Measurements from ENCODE around the gene CCDC178. TPM values are rescaled to one million over a fixed set of nuclear protein-coding genes. Genes with fewer than 3 reads are reported as not detected.

Gene CCDC178, protein sequence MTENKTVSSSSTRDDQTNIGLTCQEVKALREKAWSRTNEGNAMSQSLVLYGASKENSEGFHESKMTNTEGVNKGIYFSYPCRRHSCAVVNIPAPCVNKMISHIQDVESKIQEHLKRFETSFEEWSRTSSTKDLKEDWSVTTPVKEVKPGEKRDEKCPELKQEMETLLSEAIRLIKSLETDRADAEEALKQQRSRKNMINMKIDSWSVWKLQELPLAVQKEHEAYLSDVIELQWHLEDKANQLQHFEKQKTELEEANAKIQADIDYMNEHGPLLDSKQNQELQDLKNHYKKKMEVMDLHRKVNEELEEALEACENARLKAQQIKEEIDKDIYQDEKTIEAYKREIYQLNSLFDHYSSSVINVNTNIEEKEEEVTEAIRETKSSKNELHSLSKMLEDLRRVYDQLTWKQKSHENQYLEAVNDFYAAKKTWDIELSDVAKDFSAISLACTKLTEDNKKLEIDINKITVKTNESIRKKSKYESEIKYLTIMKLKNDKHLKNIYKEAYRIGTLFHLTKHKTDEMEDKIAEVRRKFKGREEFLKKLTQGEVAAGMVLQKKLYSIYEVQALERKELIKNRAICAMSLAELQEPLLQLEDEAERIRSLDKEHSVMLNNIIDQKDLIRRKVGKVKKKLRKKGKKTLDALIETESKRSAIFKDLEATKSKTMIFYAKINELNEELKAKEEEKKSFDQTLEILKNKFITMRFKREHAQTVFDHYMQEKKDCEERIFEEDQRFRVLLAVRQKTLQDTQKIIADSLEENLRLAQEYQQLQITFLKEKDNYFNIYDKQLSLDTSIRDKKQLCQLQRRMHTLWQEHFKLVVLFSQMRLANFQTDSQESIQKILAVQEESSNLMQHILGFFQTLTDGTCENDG
- polyA plus RNA-seq (ENCODE audit: low read depth in 6 of 6) = not detected

DNA sequence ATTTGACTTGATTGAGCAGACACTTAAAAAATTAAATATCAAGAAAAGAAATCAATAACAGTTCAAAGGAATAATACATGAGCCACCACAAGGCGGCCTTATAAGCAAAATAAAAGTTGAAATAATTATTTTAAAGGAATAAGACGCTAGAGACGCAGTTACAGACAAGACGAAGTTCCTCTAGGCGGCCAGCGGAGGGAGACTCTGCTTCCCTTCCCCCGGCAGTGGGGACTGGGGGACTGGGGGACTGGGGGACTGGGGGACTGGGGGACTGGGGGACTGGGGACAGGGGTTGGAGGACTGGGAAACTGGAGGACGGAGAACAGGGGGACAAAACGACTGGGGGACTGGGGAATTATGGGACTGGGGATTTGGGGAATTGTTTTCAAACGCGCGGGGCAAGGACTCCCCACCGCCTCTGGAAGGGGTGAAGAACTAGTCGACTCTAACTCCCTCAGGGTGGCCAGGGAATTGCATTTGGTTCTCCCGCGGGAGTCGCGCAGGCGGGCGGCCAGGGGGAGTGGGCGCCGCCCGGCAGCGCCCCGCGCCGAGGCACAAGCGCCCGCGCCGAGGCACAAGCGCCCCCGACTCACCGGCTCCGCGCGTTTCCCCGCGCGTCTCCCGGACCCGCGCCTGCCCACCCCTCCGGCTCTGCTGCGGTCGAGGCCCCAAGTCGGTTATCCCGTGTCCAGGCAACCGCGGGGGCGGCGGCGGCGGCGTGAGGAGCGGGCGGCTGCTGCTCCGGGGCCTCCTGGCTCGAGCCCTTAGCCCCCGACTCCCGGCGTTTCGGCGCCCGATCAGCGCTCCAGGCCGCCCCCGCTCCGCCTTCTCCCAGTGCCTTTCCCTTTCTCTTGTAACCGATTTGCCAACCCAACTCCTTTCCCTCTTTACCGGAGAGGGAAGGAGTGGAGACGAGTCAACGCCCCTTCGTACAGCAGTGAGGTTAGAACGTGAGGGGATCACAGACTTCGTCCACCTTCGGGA is at the start of gene CCDC178:
CCDC178 (minus strand) TSS at position 662 of the 984 bp plus-strand sequence. CDS start 28,633 bp downstream, outside the sequence.
- H3K4me1 Mint-ChIP-seq = peaks cover 0 to 2% (median 0%) of the 10 kb centered on the region in 3 donors

DNA sequence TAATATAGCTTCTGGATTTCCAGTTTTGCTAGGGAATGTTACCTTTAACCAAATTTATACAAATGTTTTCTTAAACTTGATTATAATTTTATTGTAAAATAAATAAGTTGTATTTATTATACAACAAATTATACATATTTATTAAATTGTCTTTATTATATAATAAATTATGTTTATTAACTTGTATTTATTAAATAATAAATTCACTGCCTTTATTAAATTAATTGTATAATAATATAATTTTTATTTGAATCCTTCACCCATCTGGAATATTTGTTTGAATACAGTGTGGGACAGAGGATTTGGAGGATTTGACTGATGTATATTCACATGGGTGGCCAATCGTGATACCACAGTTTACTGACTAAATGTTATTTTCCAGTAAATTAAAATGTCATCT is 43.4 kb upstream of the CCDC178 start:
- ATAC-seq (ENCODE audit: low read depth in 2 of 2) = no peak
- H3K9me3 Mint-ChIP-seq = peaks cover 0 to 3% (median 0%) of the 10 kb centered on the region in 7 donors
- no peak for DNase-seq
- no peaks in the 10 kb centered on the region for H3K27me3 Mint-ChIP-seq
- H3K27ac Mint-ChIP-seq = no peak overlapping the region
- no peaks in the 10 kb centered on the region for H3K4me1 Mint-ChIP-seq
- no peak overlapping the region for H3K4me3 Mint-ChIP-seq
- no peaks in the 10 kb centered on the region for H3K36me3 Mint-ChIP-seq

More for the DNA sequence above, at the start of gene CCDC178:
- no peak within 1 kb of the TSS for H3K4me3 Mint-ChIP-seq
- H3K27ac Mint-ChIP-seq = no peak within 1 kb of the TSS
- peaks cover 41 to 44% (median 42%) of the 10 kb centered on the region in 3 donors for H3K27me3 Mint-ChIP-seq
- DNase-seq (no peak), ATAC-seq (ENCODE audit: low read depth in 2 of 2) (no peak)
- no peaks in the 10 kb centered on the region for H3K36me3 Mint-ChIP-seq
- H3K9me3 Mint-ChIP-seq = peaks cover 0 to 9% (median 4%) of the 10 kb centered on the region in 7 donors

DNA sequence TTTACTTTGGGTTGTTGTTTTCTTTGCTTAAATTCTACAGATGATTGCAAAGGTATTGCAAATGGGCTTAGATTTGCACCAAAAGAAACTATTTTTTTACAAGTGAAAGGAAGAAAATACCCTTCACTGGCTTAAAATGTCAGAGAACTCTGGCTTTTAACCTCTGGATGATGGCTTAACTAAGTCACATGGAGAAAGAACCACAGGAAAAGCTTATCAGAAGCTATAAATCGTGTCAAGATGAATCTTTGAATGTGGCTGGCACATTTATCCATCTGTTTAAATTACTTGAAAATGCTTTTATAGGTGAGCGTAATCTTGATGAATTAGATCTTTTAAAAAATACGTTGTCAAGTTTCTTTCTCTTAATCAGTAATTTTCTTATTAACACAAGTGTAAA is 32.0 kb upstream of the CCDC178 start:
- Mint-ChIP-seq H3K4me3 (no peak overlapping the region), H3K36me3 (no peaks in the 10 kb centered on the region), H3K9me3 (peaks cover 0 to 2% (median 0%) of the 10 kb centered on the region in 7 donors), H3K27me3 (peaks cover 0 to 5% (median 0%) of the 10 kb centered on the region in 3 donors), H3K27ac (no peak overlapping the region), H3K4me1 (no peaks in the 10 kb centered on the region)
- ATAC-seq (ENCODE audit: low read depth in 2 of 2) (no peak), DNase-seq (no peak)

DNA sequence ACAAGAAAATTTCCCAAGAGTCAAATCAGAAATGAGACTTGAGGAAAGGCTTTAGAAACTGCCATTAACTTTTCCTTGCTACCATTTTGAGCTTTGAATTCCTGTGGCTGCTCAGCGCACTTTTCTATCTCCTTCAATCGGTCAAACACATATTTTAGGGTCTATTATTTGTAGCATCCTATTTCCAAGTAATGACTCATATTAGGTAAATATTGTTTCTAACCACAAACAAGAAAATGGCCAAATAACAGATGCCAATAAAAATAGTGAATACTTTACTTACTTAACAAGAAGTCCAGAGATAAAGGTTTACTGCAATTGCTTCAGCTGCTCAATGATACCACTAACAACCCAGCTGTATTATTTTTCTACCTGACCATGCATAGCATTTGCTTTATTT is 29.7 kb upstream of the CCDC178 start:
- no peaks in the 10 kb centered on the region for H3K4me1 Mint-ChIP-seq
- H3K36me3 Mint-ChIP-seq = no peaks in the 10 kb centered on the region
- H3K27ac Mint-ChIP-seq = no peak overlapping the region
- no peak overlapping the region for H3K4me3 Mint-ChIP-seq
- no peak for DNase-seq
- H3K27me3 Mint-ChIP-seq = no peaks in the 10 kb centered on the region
- H3K9me3 Mint-ChIP-seq = peaks cover 0 to 4% (median 0%) of the 10 kb centered on the region in 7 donors
- ATAC-seq (ENCODE audit: low read depth in 2 of 2) = no peak

DNA sequence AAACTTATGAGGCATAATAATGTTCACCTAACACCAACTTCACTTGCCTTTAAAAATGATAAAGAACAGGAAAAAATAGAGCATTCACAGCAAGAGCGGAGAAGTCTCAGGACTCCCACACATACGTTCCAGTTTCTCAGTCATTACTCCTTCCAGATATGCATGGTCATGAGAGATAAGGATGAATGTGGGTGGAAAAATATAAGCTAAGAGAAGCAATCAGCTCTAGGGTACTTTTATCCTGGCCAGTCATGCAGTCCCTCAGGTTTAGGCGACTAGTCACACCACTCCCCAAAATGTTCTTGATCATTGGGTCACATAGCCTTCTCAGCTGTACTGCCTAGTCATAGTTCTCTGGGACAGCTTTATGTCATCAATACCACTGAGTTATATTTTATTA is 29.2 kb upstream of the CCDC178 start:
- Mint-ChIP-seq H3K36me3 (no peaks in the 10 kb centered on the region), H3K4me1 (no peaks in the 10 kb centered on the region), H3K9me3 (peaks cover 0 to 4% (median 0%) of the 10 kb centered on the region in 7 donors), H3K27ac (no peak overlapping the region), H3K27me3 (no peaks in the 10 kb centered on the region), H3K4me3 (no peak overlapping the region)
- no peak for DNase-seq
- no peak for ATAC-seq (ENCODE audit: low read depth in 2 of 2)

DNA sequence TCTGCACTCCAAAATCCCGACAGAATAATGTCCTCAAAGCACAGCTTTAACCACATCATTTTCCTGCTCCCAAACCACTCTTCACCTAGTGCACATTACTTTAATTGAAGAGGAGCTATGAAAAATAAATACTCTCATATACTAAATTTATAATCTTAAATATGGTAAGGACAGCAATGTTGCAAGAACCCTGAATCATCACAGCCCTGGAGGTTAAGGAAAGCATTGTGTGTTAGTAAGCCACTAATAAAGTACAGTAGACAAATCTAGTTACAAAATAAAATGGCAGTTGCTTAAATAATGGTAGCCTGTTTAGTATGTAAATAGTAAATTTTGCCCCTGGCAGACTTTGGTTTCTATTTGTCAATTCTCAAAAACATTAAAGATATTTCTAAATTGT is 27.0 kb upstream of the CCDC178 start:
- DNase-seq (no peak), ATAC-seq (ENCODE audit: low read depth in 2 of 2) (no peak)
- H3K27ac Mint-ChIP-seq = peak overlapping the region in 2 of 6 donors; percentile 35 to 85
- H3K27me3 Mint-ChIP-seq = no peaks in the 10 kb centered on the region
- peaks cover 0 to 4% (median 0%) of the 10 kb centered on the region in 7 donors for H3K9me3 Mint-ChIP-seq
- no peaks in the 10 kb centered on the region for H3K36me3 Mint-ChIP-seq
- H3K4me1 Mint-ChIP-seq = no peaks in the 10 kb centered on the region
- H3K4me3 Mint-ChIP-seq = no peak overlapping the region

DNA sequence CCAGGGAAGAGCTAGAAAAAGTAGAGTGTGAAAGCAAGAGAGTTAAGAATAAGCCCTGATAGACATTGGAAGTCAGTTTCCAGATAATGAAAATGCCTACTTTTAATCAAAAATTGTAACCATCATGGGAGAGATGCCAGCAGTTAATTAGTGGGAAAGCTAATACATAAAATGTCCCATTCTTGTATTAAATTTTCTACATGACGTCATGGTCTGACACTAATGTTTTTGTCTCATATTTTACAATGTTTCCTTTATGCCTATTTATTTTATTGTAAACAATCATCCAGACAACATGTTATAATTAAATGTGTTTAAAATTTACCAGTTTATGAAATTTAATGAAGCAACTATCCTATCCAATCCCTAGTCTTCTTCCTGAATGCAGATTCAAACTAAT is 26.3 kb upstream of the CCDC178 start:
- no peaks in the 10 kb centered on the region for H3K27me3 Mint-ChIP-seq
- no peak overlapping the region for H3K4me3 Mint-ChIP-seq
- H3K4me1 Mint-ChIP-seq = no peaks in the 10 kb centered on the region
- no peaks in the 10 kb centered on the region for H3K36me3 Mint-ChIP-seq
- no peak for DNase-seq
- peaks cover 0 to 4% (median 0%) of the 10 kb centered on the region in 7 donors for H3K9me3 Mint-ChIP-seq
- no peak overlapping the region for H3K27ac Mint-ChIP-seq
- ATAC-seq (ENCODE audit: low read depth in 2 of 2) = no peak

DNA sequence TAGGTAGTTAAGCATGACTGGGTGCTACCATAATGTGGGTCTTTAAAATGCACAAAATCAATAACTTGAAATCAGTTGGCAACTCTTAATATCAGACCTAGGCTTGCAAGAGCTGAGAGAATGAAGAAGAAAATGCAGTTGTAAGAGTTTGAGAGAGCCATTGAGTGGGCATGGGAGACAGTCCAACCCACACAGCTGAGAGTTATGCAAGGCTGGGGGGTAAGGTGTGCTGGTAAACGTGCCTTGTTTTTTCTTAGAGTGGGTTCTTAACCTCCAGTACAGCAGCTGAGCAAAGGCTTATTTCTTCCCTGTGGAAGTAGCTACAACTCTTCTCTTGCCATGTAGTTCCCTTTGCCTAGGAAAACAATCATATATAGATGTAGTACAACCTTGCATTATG is 20.2 kb upstream of the CCDC178 start:
- peaks cover 0 to 6% (median 0%) of the 10 kb centered on the region in 7 donors for H3K9me3 Mint-ChIP-seq
- H3K4me3 Mint-ChIP-seq = no peak overlapping the region
- H3K27me3 Mint-ChIP-seq = peaks cover 0 to 3% (median 0%) of the 10 kb centered on the region in 3 donors
- H3K36me3 Mint-ChIP-seq = no peaks in the 10 kb centered on the region
- no peak overlapping the region for H3K27ac Mint-ChIP-seq
- no peak for DNase-seq
- H3K4me1 Mint-ChIP-seq = no peaks in the 10 kb centered on the region
- no peak for ATAC-seq (ENCODE audit: low read depth in 2 of 2)

DNA sequence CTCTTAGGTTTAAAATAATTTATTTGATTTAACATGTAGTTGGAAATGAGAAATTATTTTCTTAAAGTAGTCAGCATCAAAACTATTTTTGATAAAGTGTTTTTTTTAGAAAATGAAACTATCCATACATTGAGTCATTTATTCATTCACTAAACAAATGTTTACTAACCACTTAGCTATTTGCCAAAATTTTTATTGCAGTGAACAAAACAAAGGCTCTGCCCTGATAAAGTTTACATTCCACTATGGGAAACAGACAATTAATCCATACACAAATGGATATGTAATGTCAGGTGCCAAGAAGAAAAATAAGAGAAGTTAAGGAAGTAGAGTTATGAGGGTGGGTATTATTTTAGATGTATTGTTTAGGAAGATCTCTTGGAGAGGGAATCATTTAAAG is 19.1 kb upstream of the CCDC178 start:
- no peak overlapping the region for H3K4me3 Mint-ChIP-seq
- no peaks in the 10 kb centered on the region for H3K4me1 Mint-ChIP-seq
- no peak overlapping the region for H3K27ac Mint-ChIP-seq
- H3K36me3 Mint-ChIP-seq = no peaks in the 10 kb centered on the region
- H3K27me3 Mint-ChIP-seq = peaks cover 0 to 3% (median 0%) of the 10 kb centered on the region in 3 donors
- no peak for DNase-seq
- no peak for ATAC-seq (ENCODE audit: low read depth in 2 of 2)
- H3K9me3 Mint-ChIP-seq = peaks cover 0 to 9% (median 0%) of the 10 kb centered on the region in 7 donors

DNA sequence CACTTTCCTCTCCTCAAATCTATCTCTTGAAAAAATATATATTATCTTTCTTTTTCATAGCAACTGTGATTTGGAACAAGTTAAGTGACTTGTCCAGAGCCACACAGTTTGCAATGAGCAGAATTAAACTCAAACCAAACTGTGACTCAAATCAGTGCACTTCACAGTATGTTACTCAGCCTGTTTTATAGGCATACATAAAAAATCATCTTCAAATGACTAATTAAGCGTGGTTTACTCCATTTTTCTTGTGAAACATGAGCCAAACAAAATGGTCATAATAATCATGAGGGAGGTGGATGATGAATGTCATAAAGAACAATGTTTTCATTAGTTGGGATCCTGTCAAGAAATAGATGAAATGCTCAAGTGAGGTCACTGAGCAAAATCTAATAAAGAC is 6.1 kb upstream of the CCDC178 start:
- Mint-ChIP-seq H3K27me3 (peaks cover 8 to 11% (median 9%) of the 10 kb centered on the region in 3 donors), H3K9me3 (no peaks in the 10 kb centered on the region), H3K36me3 (no peaks in the 10 kb centered on the region), H3K4me1 (no peaks in the 10 kb centered on the region), H3K4me3 (no peak overlapping the region), H3K27ac (no peak overlapping the region)
- ATAC-seq (ENCODE audit: low read depth in 2 of 2) = no peak
- DNase-seq = no peak

DNA sequence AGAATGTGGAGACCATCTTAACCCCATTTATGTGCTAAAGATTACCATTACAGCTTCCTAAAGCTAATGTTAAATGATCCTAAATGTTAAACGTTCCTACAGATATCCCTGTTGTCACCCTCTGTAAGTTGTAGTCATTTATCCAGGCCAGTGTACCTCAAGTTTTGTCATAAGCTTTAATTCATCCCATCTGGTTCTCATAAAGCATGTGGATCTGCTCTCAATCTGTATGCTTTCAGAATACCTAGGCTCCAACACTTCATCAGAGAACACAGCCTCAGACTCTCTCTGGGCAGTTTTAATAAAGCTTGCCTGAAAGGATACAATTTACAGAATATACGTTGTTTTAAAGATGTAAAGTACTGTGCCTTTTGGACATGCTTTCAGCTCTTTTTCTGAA is 4.2 kb upstream of the CCDC178 start:
- peaks cover 0 to 2% (median 0%) of the 10 kb centered on the region in 3 donors for H3K4me1 Mint-ChIP-seq
- H3K27me3 Mint-ChIP-seq = peaks cover 16 to 24% (median 17%) of the 10 kb centered on the region in 3 donors
- no peaks in the 10 kb centered on the region for H3K36me3 Mint-ChIP-seq
- no peak overlapping the region for H3K27ac Mint-ChIP-seq
- no peak for ATAC-seq (ENCODE audit: low read depth in 2 of 2)
- H3K4me3 Mint-ChIP-seq = no peak overlapping the region
- H3K9me3 Mint-ChIP-seq = peaks cover 0 to 2% (median 0%) of the 10 kb centered on the region in 7 donors
- DNase-seq = no peak

DNA sequence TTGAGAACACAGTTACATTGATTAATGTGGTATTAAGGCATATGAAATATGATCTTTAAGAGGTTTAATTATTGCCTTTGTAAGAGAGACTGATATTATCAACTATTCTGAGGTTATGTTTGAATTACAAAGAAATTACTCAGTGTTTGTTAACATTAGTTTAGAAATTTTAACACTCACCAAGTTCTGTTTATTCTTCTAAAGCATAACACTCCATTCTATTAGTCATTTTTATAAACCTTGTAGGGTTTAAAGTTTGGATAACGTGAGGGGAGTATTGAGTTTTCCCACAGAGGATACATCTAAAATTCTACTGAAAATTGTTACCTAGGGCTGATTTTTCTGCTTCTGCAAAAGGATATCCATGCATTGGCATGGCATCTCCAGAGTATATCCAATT is 7.7 kb downstream of the CCDC178 start:
- ATAC-seq (ENCODE audit: low read depth in 2 of 2) (no peak), DNase-seq (no peak)
- H3K36me3 Mint-ChIP-seq = no peaks in the 10 kb centered on the region
- no peak overlapping the region for H3K4me3 Mint-ChIP-seq
- no peaks in the 10 kb centered on the region for H3K9me3 Mint-ChIP-seq
- peaks cover under 1 to 10% (median 7%) of the 10 kb centered on the region in 3 donors for H3K27me3 Mint-ChIP-seq
- H3K4me1 Mint-ChIP-seq = no peaks in the 10 kb centered on the region
- no peak overlapping the region for H3K27ac Mint-ChIP-seq

DNA sequence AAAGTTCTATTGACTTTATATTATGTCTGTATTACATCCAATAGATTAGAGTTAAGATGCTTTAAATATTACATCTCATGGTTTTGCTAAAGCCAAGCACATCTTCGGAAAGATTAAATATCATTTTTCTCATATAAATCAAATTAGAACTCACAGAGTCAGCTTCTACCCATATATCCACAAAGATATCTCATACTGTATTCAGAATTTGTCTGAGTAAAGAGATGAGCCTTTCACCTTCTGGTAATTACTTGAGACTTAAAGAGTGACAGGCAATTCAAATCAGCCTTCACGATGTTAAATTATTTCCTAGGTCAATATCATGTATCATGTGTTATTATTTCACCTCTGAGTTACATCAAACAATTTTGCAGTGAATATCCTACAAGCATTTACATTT is 13.0 kb downstream of the CCDC178 start:
- no peaks in the 10 kb centered on the region for H3K9me3 Mint-ChIP-seq
- ATAC-seq (ENCODE audit: low read depth in 2 of 2) (no peak), DNase-seq (no peak)
- H3K4me3 Mint-ChIP-seq = no peak overlapping the region
- no peak overlapping the region for H3K27ac Mint-ChIP-seq
- no peaks in the 10 kb centered on the region for H3K27me3 Mint-ChIP-seq
- no peaks in the 10 kb centered on the region for H3K4me1 Mint-ChIP-seq
- H3K36me3 Mint-ChIP-seq = no peaks in the 10 kb centered on the region
